HEK293 (cell line): ENCODE results near the gene TTC9B.

Experiments used
- EGR2 ChIP-seq: fragments of 450-650 bp; formaldehyde crosslinking; IDR thresholded peaks from 2 replicates; pipeline ENCODE4 v1.5.1; 2016; ENCODE audit warnings: low read depth, missing biosample characterization, missing genetic modification characterization
- ELK4 ChIP-seq: IDR thresholded peaks from 2 replicates; pipeline ENCODE4 v1.6.1; 2011; ENCODE audit warnings: mild to moderate bottlenecking, low read depth, low read length, borderline replicate concordance
- KLF17 ChIP-seq: fragments of 450-650 bp; formaldehyde crosslinking; IDR thresholded peaks from 2 replicates; pipeline ENCODE4 v1.5.1; 2016; ENCODE audit warnings: missing biosample characterization, missing genetic modification characterization
- KLF8 ChIP-seq: fragments of 450-650 bp; formaldehyde crosslinking; IDR thresholded peaks from 2 replicates; pipeline ENCODE4 v1.5.1; 2016; ENCODE audit warnings: missing biosample characterization, missing genetic modification characterization
- PRDM1 ChIP-seq: fragments of 450-650 bp; formaldehyde crosslinking; IDR thresholded peaks from 2 replicates; pipeline ENCODE4; 2016; ENCODE audit warnings: missing biosample characterization, missing genetic modification characterization
- SALL2 ChIP-seq: fragments of 450-650 bp; formaldehyde crosslinking; IDR thresholded peaks from 2 replicates; pipeline ENCODE4 v1.5.0; 2017; ENCODE audit warnings: missing biosample characterization, mild to moderate bottlenecking, missing genetic modification characterization, borderline replicate concordance
- SCRT2 ChIP-seq: fragments of 450-650 bp; formaldehyde crosslinking; IDR thresholded peaks from 2 replicates; pipeline ENCODE4 v1.5.1; 2016; ENCODE audit warnings: missing biosample characterization, missing genetic modification characterization
- YY2 ChIP-seq: fragments of 450-650 bp; formaldehyde crosslinking; IDR thresholded peaks from 2 replicates; pipeline ENCODE4 v1.5.1; 2016; ENCODE audit warnings: missing biosample characterization, missing genetic modification characterization
- ZBTB7A ChIP-seq: fragments of 450-650 bp; formaldehyde crosslinking; IDR thresholded peaks from 2 replicates; pipeline ENCODE4 v1.5.1; 2016; ENCODE audit warnings: low read depth, missing biosample characterization, missing genetic modification characterization
- ZFHX2 ChIP-seq: fragments of 450-650 bp; formaldehyde crosslinking; conservative IDR thresholded peaks from 2 replicates; pipeline ENCODE4 v1.5.1; 2016; ENCODE audit warnings: missing biosample characterization, missing genetic modification characterization
- ZNF169 ChIP-seq: fragments of 450-650 bp; formaldehyde crosslinking; IDR thresholded peaks from 2 replicates; pipeline ENCODE4 v1.5.1; 2016; ENCODE audit warnings: missing biosample characterization, missing genetic modification characterization
- ZNF175 ChIP-seq: fragments of 450-650 bp; formaldehyde crosslinking; IDR thresholded peaks from 2 replicates; pipeline ENCODE4 v1.5.1; 2016; ENCODE audit warnings: missing biosample characterization, missing genetic modification characterization
- ZNF211 ChIP-seq: fragments of 450-650 bp; formaldehyde crosslinking; IDR thresholded peaks from 2 replicates; pipeline ENCODE4 v1.5.1; 2016; ENCODE audit warnings: low read depth, missing biosample characterization, missing genetic modification characterization
- ZNF239 ChIP-seq: fragments of 450-650 bp; formaldehyde crosslinking; IDR thresholded peaks from 2 replicates; pipeline ENCODE4 v1.5.1; 2016; ENCODE audit warnings: missing biosample characterization, missing genetic modification characterization
- ZNF248 ChIP-seq: fragments of 450-650 bp; formaldehyde crosslinking; IDR thresholded peaks from 2 replicates; pipeline ENCODE4 v1.5.1; 2017; ENCODE audit warnings: missing biosample characterization, missing genetic modification characterization
- ZNF274 ChIP-seq, 2 experiments: fragments of 200-500 bp in 1 of 2; fragments of 450-650 bp in 1 of 2; sonication (Bioruptor generic) in 1 of 2; formaldehyde crosslinking in 1 of 2; IDR thresholded peaks; 2 replicates each; pipeline versions ENCODE4 v1.5.1 to v1.6.1; 2014 to 2016; ENCODE audit warnings: borderline replicate concordance in 1 of 2, inconsistent platforms in 1 of 2, low read length in 1 of 2, missing biosample characterization in 1 of 2, missing genetic modification characterization in 1 of 2
- ZNF362 ChIP-seq: fragments of 450-650 bp; formaldehyde crosslinking; IDR thresholded peaks from 2 replicates; pipeline ENCODE4 v1.5.1; 2016; ENCODE audit warnings: missing biosample characterization, missing genetic modification characterization
- ZNF518A ChIP-seq: fragments of 450-650 bp; formaldehyde crosslinking; conservative IDR thresholded peaks from 2 replicates; pipeline ENCODE4 v1.5.1; 2016; ENCODE audit warnings: low read depth, missing biosample characterization, missing genetic modification characterization
- ZNF645 ChIP-seq: fragments of 450-650 bp; formaldehyde crosslinking; IDR thresholded peaks from 2 replicates; pipeline ENCODE4; 2016; ENCODE audit warnings: missing biosample characterization, missing genetic modification characterization
- ZNF776 ChIP-seq: fragments of 450-650 bp; formaldehyde crosslinking; IDR thresholded peaks from 2 replicates; pipeline ENCODE4 v1.5.0; 2017; ENCODE audit warnings: missing biosample characterization, missing genetic modification characterization, borderline replicate concordance
- ZNF777 ChIP-seq: fragments of 450-650 bp; formaldehyde crosslinking; IDR thresholded peaks from 2 replicates; pipeline ENCODE4 v1.5.1; 2017; ENCODE audit warnings: missing biosample characterization, missing genetic modification characterization, borderline replicate concordance
- ZNF785 ChIP-seq: fragments of 450-650 bp; formaldehyde crosslinking; IDR thresholded peaks from 2 replicates; pipeline ENCODE4 v1.5.1; 2016; ENCODE audit warnings: missing biosample characterization, missing genetic modification characterization
- ZNF791 ChIP-seq: fragments of 450-650 bp; formaldehyde crosslinking; IDR thresholded peaks from 2 replicates; pipeline ENCODE4 v1.5.1; 2016; ENCODE audit warnings: missing biosample characterization, missing genetic modification characterization
- ZSCAN16 ChIP-seq: fragments of 450-650 bp; formaldehyde crosslinking; IDR thresholded peaks from 2 replicates; pipeline ENCODE4 v1.5.1; 2016; ENCODE audit warnings: missing biosample characterization, missing genetic modification characterization
- ZSCAN4 ChIP-seq: fragments of 450-650 bp; formaldehyde crosslinking; IDR thresholded peaks from 2 replicates; pipeline ENCODE4 v1.5.1; 2017; ENCODE audit warnings: missing biosample characterization, missing genetic modification characterization

Gene TTC9B

GRCh38 chr19:40216777-40217026 lies 1.5 kb downstream of the TTC9B start (continued):
- no peak for TF ChIP-seq ZNF362
- TF ChIP-seq YY2 (tag by site-specific recombination) = peak; percentile 78
- TF ChIP-seq KLF17 (tag by site-specific recombination) = 0 out of 2 replicates have a peak, but pooled peaks have one; percentile 15
- TF ChIP-seq ZNF248 (tag by site-specific recombination) = 0 out of 2 replicates have a peak, but pooled peaks have one; percentile 35
- TF ChIP-seq ELK4 = no peak
- TF ChIP-seq ZNF239 (tag by site-specific recombination) = 0 out of 2 replicates have a peak, but pooled peaks have one; percentile 15
- TF ChIP-seq SCRT2 (tag by site-specific recombination) = 0 out of 2 replicates have a peak, but pooled peaks have one; percentile 7
- no peak for TF ChIP-seq ZSCAN16
- TF ChIP-seq ZNF791 (tag by site-specific recombination) = 0 out of 2 replicates have a peak, but pooled peaks have one; percentile 20
- TF ChIP-seq ZNF645 (tag by site-specific recombination) = peak; percentile 90
- no peak for TF ChIP-seq ZNF776 (tag by site-specific recombination)
- peak; percentile 38; the same call in 1 of the 2 replicates for TF ChIP-seq ZNF169
- TF ChIP-seq ZBTB7A (tag by site-specific recombination) = peak; percentile 38; the same call in 1 of the 2 replicates
- peak; percentile 98 for TF ChIP-seq EGR2
- peak; percentile 61; the same call in 1 of the 2 replicates for TF ChIP-seq SALL2 (tag by site-specific recombination)
- TF ChIP-seq ZSCAN4 = peak; percentile 69; the same call in 1 of the 2 replicates
- TF ChIP-seq ZNF274 (IDR thresholded peaks at IDR 0.05; ENCODE audit: low read length) = no peak
- 0 out of 2 replicates have a peak, but pooled peaks have one; percentile 52 for TF ChIP-seq ZNF274 (tag by site-specific recombination; IDR thresholded peaks at IDR 0.05; ENCODE audit: borderline replicate concordance)
- TF ChIP-seq ZNF785 (tag by site-specific recombination) = 0 out of 2 replicates have a peak, but pooled peaks have one; percentile 62
- peak; percentile 98 for TF ChIP-seq ZFHX2 (tag by site-specific recombination)
- TF ChIP-seq KLF8 (tag by site-specific recombination) = peak; percentile 90
- 0 out of 2 replicates have a peak, but pooled peaks have one; percentile 5 for TF ChIP-seq ZNF211 (tag by site-specific recombination)
- TF ChIP-seq ZNF175 = no peak
- TF ChIP-seq PRDM1 = no peak; the same call in 1 of the 2 replicates
- TF ChIP-seq ZNF777 = peak; percentile 49; the same call in 1 of the 2 replicates
- TF ChIP-seq ZNF518A (tag by site-specific recombination) = no peak
